SK-N-MC (cell line): Measurements from ENCODE around the gene PKIB.

Source experiments
- DNase-seq: peaks from one replicate; pipeline ENCODE4 v3.0.0-alpha.2; 2011; ENCODE audit warnings: low read depth, low spot score
- H3K27ac ChIP-seq: fragments of 200-600 bp; sonication (generic); 2 replicates; pipeline ENCODE4 v1.5.1; 2016; ENCODE audit warnings: mixed run types
- H3K36me3 ChIP-seq: fragments of 200-600 bp; sonication (generic); 2 replicates; pipeline ENCODE4 v1.6.1; 2017; ENCODE audit warnings: antibody characterized with exemption, low read length, mixed read lengths; ENCODE audit not compliant: insufficient read depth
- H3K4me3 ChIP-seq: fragments of 200-600 bp; sonication (generic); 2 replicates; pipeline ENCODE4 v1.5.1; 2016
- H3K9ac ChIP-seq: fragments of 200-600 bp; sonication (generic); 2 replicates; pipeline ENCODE4 v1.8.0; 2017; ENCODE audit warnings: mixed run types, mixed read lengths; ENCODE audit not compliant: insufficient read length
- H3K9me3 ChIP-seq: fragments of 200-600 bp; sonication (generic); 2 replicates; pipeline ENCODE4 v1.6.1; 2017; ENCODE audit warnings: low read depth, mild to moderate bottlenecking, antibody characterized with exemption, low read length, moderate library complexity, mixed read lengths
- EZH2 ChIP-seq: fragments of 200-600 bp; sonication (generic); IDR thresholded peaks from one replicate; pipeline ENCODE4 v1.6.1; 2017; ENCODE audit warnings: antibody characterized with exemption
- FOXP2 ChIP-seq: optimal IDR thresholded peaks from 2 replicates; pipeline ENCODE3; 2011; ENCODE audit warnings: mild to moderate bottlenecking, moderate library complexity; ENCODE audit not compliant: insufficient read depth; ENCODE audit errors: extremely low read length, control extremely low read depth
- POLR2AphosphoS5 ChIP-seq: IDR thresholded peaks from 2 replicates; pipeline ENCODE4 v1.6.1; 2012; ENCODE audit warnings: mild to moderate bottlenecking, low read depth, low read length, borderline replicate concordance

PKIB gene

GRCh38 chr6:122712448-122713137 is 102.4 kb downstream of the PKIB start:
- TF ChIP-seq FOXP2, result no peak
- Histone ChIP-seq H3K9me3 (no peaks in the 10 kb centered on the region), H3K27ac (no peak overlapping the region; the same call in 1 of the 2 replicates), H3K36me3 (no peaks in the 10 kb centered on the region), H3K9ac (no peak overlapping the region), H3K4me3 (no peak overlapping the region)
- no peak for DNase-seq

- Histone ChIP-seq H3K27ac (no peak overlapping the region; the same call in 1 of the 2 replicates), H3K36me3 (no peaks in the 10 kb centered on the region), H3K9me3 (no peaks in the 10 kb centered on the region), H3K4me3 (no peak overlapping the region), H3K9ac (no peak overlapping the region)
- DNase-seq, result no peak
- TF ChIP-seq EZH2 (no peak), POLR2AphosphoS5 (no peak), FOXP2 (no peak)
These were observed 102.9 kb downstream of the PKIB start for GRCh38 chr6:122713138-122713537.

GRCh38 chr6:122714059-122714458 is 103.9 kb downstream of the PKIB start:
- Histone ChIP-seq H3K27ac (no peak overlapping the region), H3K36me3 (no peaks in the 10 kb centered on the region), H3K9ac (no peak overlapping the region), H3K4me3 (no peak overlapping the region), H3K9me3 (no peaks in the 10 kb centered on the region)
- TF ChIP-seq POLR2AphosphoS5, result no peak
- no peak for DNase-seq

- DNase-seq, result no peak
- H3K9ac ChIP-seq, result no peak overlapping the region
- TF ChIP-seq POLR2AphosphoS5 (no peak), FOXP2 (no peak), EZH2 (no peak)
These were observed 105.5 kb downstream of the PKIB start for GRCh38 chr6:122715725-122716124.

GRCh38 chr6:122717350-122717749 is 107.1 kb downstream of the PKIB start:
- H3K27ac ChIP-seq, result no peak overlapping the region
- H3K9ac ChIP-seq, result no peak overlapping the region
- no peak overlapping the region for H3K4me3 ChIP-seq
- DNase-seq, result no peak
- H3K36me3 ChIP-seq, result no peaks in the 10 kb centered on the region
- TF ChIP-seq EZH2, result no peak
- no peak for TF ChIP-seq FOXP2
- TF ChIP-seq POLR2AphosphoS5, result no peak
- no peaks in the 10 kb centered on the region for H3K9me3 ChIP-seq

More at GRCh38 chr6:122715725-122716124, 105.5 kb downstream of the PKIB start:
- Histone ChIP-seq H3K27ac (no peak overlapping the region), H3K4me3 (no peak overlapping the region), H3K9me3 (no peaks in the 10 kb centered on the region), H3K36me3 (no peaks in the 10 kb centered on the region)

GRCh38 chr6:122718616-122719015 is 108.4 kb downstream of the PKIB start:
- Histone ChIP-seq H3K36me3 (no peaks in the 10 kb centered on the region), H3K9ac (no peak overlapping the region), H3K27ac (no peak overlapping the region), H3K9me3 (no peaks in the 10 kb centered on the region), H3K4me3 (no peak overlapping the region)
- TF ChIP-seq POLR2AphosphoS5, result no peak
- TF ChIP-seq EZH2, result no peak
- no peak for TF ChIP-seq FOXP2
- DNase-seq, result no peak

GRCh38 chr6:122719176-122719575 is 109.0 kb downstream of the PKIB start:
- DNase-seq, result no peak
- no peaks in the 10 kb centered on the region for H3K36me3 ChIP-seq
- H3K9ac ChIP-seq, result no peak overlapping the region
- no peak overlapping the region for H3K4me3 ChIP-seq
- no peaks in the 10 kb centered on the region for H3K9me3 ChIP-seq
- no peak overlapping the region for H3K27ac ChIP-seq
- no peak for TF ChIP-seq EZH2
- TF ChIP-seq POLR2AphosphoS5, result no peak
- no peak for TF ChIP-seq FOXP2

- H3K9me3 ChIP-seq, result no peaks in the 10 kb centered on the region
- no peak overlapping the region for H3K4me3 ChIP-seq
- no peaks in the 10 kb centered on the region for H3K36me3 ChIP-seq
- no peak overlapping the region for H3K9ac ChIP-seq
- TF ChIP-seq EZH2 (no peak), FOXP2 (no peak), POLR2AphosphoS5 (no peak)
- DNase-seq, result no peak
- H3K27ac ChIP-seq, result no peak overlapping the region
These were observed 112.5 kb downstream of the PKIB start for GRCh38 chr6:122722746-122723145.

GRCh38 chr6:122726649-122727048 is 116.4 kb downstream of the PKIB start:
- no peak overlapping the region for H3K9ac ChIP-seq
- H3K36me3 ChIP-seq, result no peaks in the 10 kb centered on the region
- no peak for DNase-seq
- no peaks in the 10 kb centered on the region for H3K9me3 ChIP-seq
- H3K4me3 ChIP-seq, result no peak overlapping the region
- TF ChIP-seq EZH2, result no peak
- no peak for TF ChIP-seq FOXP2
- TF ChIP-seq POLR2AphosphoS5, result no peak
- no peak overlapping the region for H3K27ac ChIP-seq

GRCh38 chr6:122727244-122727643 is 117.0 kb downstream of the PKIB start:
- DNase-seq, result no peak
- Histone ChIP-seq H3K4me3 (no peak overlapping the region), H3K36me3 (no peaks in the 10 kb centered on the region), H3K27ac (no peak overlapping the region), H3K9me3 (no peaks in the 10 kb centered on the region), H3K9ac (no peak overlapping the region)
- no peak for TF ChIP-seq EZH2
